Neural cell (in vitro differentiated cells): ENCODE measurements around the gene SNX32. TPM values are rescaled to one million over a fixed set of nuclear protein-coding genes. Genes with fewer than 3 reads are reported as not detected.
A peak's percentile ranks its signal among the peaks of the same experiment; 100 is the strongest.

Source experiments
- H2AFZ ChIP-seq: fragments of 200-600, 300-800 bp; sonication (generic), shearing (Covaris generic); 2 replicates; pipeline ENCODE4 v1.6.0; 2014; ENCODE audit warnings: low read depth, mild to moderate bottlenecking, antibody characterized with exemption, low read length, moderate library complexity
- H3F3A ChIP-seq: fragments of 200-600 bp; shearing (Covaris generic); 2 replicates; pipeline ENCODE4 v1.6.1; 2016; ENCODE audit warnings: mild to moderate bottlenecking, moderate library complexity, mixed read lengths, antibody characterized with exemption, low read length; ENCODE audit not compliant: insufficient read depth, poor library complexity, severe bottlenecking
- H3K27ac ChIP-seq: fragments of 200-600, 300-800 bp; sonication (generic), shearing (Covaris generic); 2 replicates; pipeline ENCODE4 v1.5.1; 2014; ENCODE audit warnings: mild to moderate bottlenecking, low read length, moderate library complexity
- H3K27me3 ChIP-seq: fragments of 300-800, 200-600 bp; sonication (generic), shearing (Covaris generic); 2 replicates; pipeline ENCODE4 v1.6.0; 2014; ENCODE audit warnings: mild to moderate bottlenecking, low read depth, low read length, moderate library complexity; ENCODE audit not compliant: insufficient read depth
- H3K36me3 ChIP-seq: fragments of 300-800, 200-600 bp; sonication (generic), shearing (Covaris generic); 2 replicates; pipeline ENCODE4 v1.5.1; 2014; ENCODE audit warnings: mild to moderate bottlenecking, antibody characterized with exemption, low read length, moderate library complexity; ENCODE audit not compliant: insufficient read depth
- H3K4me2 ChIP-seq: fragments of 300-800, 200-600 bp; sonication (generic), shearing (Covaris generic); 2 replicates; pipeline ENCODE4 v1.6.0; 2014; ENCODE audit warnings: mild to moderate bottlenecking, low read length
- H3K4me3 ChIP-seq: fragments of 300-800, 200-600 bp; sonication (generic), shearing (Covaris generic); 2 replicates; pipeline ENCODE4 v1.5.1; 2014; ENCODE audit warnings: mild to moderate bottlenecking, low read length, moderate library complexity
- H3K79me2 ChIP-seq: fragments of 200-600 bp; shearing (Covaris generic); replicated peaks from 2 replicates; pipeline ENCODE4 v1.6.0; 2014; ENCODE audit warnings: mild to moderate bottlenecking, low read length, moderate library complexity; ENCODE audit not compliant: insufficient read depth
- H3K9ac ChIP-seq: fragments of 300-800, 200-600 bp; sonication (generic), shearing (Covaris generic); 2 replicates; pipeline ENCODE4 v1.6.1; 2016; ENCODE audit warnings: mild to moderate bottlenecking, low read length, mixed read lengths
- H3K9me2 ChIP-seq: fragments of 200-600 bp; shearing (Covaris generic); 2 replicates; pipeline ENCODE4 v1.6.1; 2016; ENCODE audit warnings: mild to moderate bottlenecking, low read length, mixed read lengths; ENCODE audit not compliant: insufficient read depth
- H3K9me3 ChIP-seq: fragments of 200-600, 300-800 bp; sonication (generic), shearing (Covaris generic); 2 replicates; pipeline ENCODE4 v1.6.1; 2016; ENCODE audit warnings: mild to moderate bottlenecking, mixed run types, low read length, moderate library complexity, mixed read lengths
- H4K20me1 ChIP-seq: fragments of 200-600 bp; shearing (Covaris generic); 2 replicates; pipeline ENCODE4 v1.6.1; 2016; ENCODE audit warnings: mild to moderate bottlenecking, mixed run types; ENCODE audit not compliant: insufficient read depth
- EP300 ChIP-seq: fragments of 450-650 bp; conservative IDR thresholded peaks from 2 replicates; pipeline ENCODE4 v1.6.1; 2014; ENCODE audit warnings: antibody characterized with exemption, mild to moderate bottlenecking, moderate library complexity; ENCODE audit not compliant: poor library complexity, severe bottlenecking
- EZH2 ChIP-seq: fragments of 200-600, 300-800 bp; shearing (Covaris generic), sonication (generic); IDR thresholded peaks from 2 replicates; pipeline ENCODE4 v1.6.1; 2014; ENCODE audit warnings: antibody characterized with exemption, low read length, borderline replicate concordance, mild to moderate bottlenecking; ENCODE audit not compliant: insufficient read depth, poor library complexity, severe bottlenecking
- MXI1 ChIP-seq: fragments of 450-650 bp; conservative IDR thresholded peaks from 2 replicates; pipeline ENCODE4 v1.6.1; 2014; ENCODE audit warnings: antibody characterized with exemption, mild to moderate bottlenecking; ENCODE audit not compliant: poor library complexity, severe bottlenecking
- POLR2AphosphoS5 ChIP-seq: IDR thresholded peaks from 2 replicates; pipeline ENCODE4 v1.6.1; 2012
- RAD21 ChIP-seq: fragments of 450-650 bp; conservative IDR thresholded peaks from 2 replicates; pipeline ENCODE4 v1.6.1; 2014; ENCODE audit warnings: antibody characterized with exemption, mild to moderate bottlenecking, moderate library complexity
- REST ChIP-seq: IDR thresholded peaks from 2 replicates; pipeline ENCODE4 v1.6.1; 2012; ENCODE audit warnings: borderline replicate concordance
- SMC3 ChIP-seq: fragments of 450-650 bp; conservative IDR thresholded peaks from 2 replicates; pipeline ENCODE4 v1.6.1; 2014; ENCODE audit warnings: antibody characterized with exemption, mild to moderate bottlenecking, moderate library complexity; ENCODE audit not compliant: poor library complexity
- TAF1 ChIP-seq: IDR thresholded peaks from 2 replicates; pipeline ENCODE4 v1.6.1; 2012; ENCODE audit warnings: low read depth
- polyA plus RNA-seq: library from polyadenylated mRNA; depleted of rRNA; stranded (reverse); fragments of >200 nt; gene quantifications from 2 replicates; pipeline ENCODE4 v1.2.3, GENCODE V29; 2014
- TF ChIP-seq, protein P1 (sequence below): fragments of 450-650 bp; IDR thresholded peaks from 2 replicates; pipeline ENCODE4 v1.5.1; 2014; ENCODE audit warnings: antibody characterized with exemption, mild to moderate bottlenecking, moderate library complexity; ENCODE audit not compliant: poor library complexity, severe bottlenecking

The SNX32 gene
- polyA plus RNA-seq, 1 donor from 2014 or later = 16.0 TPM

GRCh38 chr11:65857853-65858680, 24.3 kb downstream of the SNX32 start, which contains the start of gene CFL1:
TSS of gene CFL1 (minus strand) at chr11:65858180. CDS start at chr11:65858099, 81 bp downstream.
- Histone ChIP-seq H3K27ac (peak within 1 kb of the TSS; percentile 99), H3K9me3 (no peaks in the 10 kb centered on the region), H3F3A (peaks cover 5% of the 10 kb centered on the region), H3K4me2 (peak within 1 kb of the TSS; percentile 91), H3K9ac (peak within 1 kb of the TSS; percentile 91), H3K27me3 (no peaks in the 10 kb centered on the region), H3K36me3 (peaks cover 5% of the 10 kb centered on the region), H3K9me2 (no peaks in the 10 kb centered on the region), H2AFZ (peak within 1 kb of the TSS; percentile 31), H3K79me2 (peaks cover 53% of the 10 kb centered on the region), H4K20me1 (peaks cover 44% of the 10 kb centered on the region), H3K4me3 (peak within 1 kb of the TSS; percentile 100)
- TF ChIP-seq, protein P1, sequence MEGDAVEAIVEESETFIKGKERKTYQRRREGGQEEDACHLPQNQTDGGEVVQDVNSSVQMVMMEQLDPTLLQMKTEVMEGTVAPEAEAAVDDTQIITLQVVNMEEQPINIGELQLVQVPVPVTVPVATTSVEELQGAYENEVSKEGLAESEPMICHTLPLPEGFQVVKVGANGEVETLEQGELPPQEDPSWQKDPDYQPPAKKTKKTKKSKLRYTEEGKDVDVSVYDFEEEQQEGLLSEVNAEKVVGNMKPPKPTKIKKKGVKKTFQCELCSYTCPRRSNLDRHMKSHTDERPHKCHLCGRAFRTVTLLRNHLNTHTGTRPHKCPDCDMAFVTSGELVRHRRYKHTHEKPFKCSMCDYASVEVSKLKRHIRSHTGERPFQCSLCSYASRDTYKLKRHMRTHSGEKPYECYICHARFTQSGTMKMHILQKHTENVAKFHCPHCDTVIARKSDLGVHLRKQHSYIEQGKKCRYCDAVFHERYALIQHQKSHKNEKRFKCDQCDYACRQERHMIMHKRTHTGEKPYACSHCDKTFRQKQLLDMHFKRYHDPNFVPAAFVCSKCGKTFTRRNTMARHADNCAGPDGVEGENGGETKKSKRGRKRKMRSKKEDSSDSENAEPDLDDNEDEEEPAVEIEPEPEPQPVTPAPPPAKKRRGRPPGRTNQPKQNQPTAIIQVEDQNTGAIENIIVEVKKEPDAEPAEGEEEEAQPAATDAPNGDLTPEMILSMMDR = no peak
- TF ChIP-seq REST (peak; percentile 85), POLR2AphosphoS5 (peak; percentile 99), MXI1 (peak; percentile 48), TAF1 (peak; percentile 92), SMC3 (peak; percentile 26), RAD21 (peak; percentile 28), EP300 (peak; percentile 73), EZH2 (no peak)

DNA sequence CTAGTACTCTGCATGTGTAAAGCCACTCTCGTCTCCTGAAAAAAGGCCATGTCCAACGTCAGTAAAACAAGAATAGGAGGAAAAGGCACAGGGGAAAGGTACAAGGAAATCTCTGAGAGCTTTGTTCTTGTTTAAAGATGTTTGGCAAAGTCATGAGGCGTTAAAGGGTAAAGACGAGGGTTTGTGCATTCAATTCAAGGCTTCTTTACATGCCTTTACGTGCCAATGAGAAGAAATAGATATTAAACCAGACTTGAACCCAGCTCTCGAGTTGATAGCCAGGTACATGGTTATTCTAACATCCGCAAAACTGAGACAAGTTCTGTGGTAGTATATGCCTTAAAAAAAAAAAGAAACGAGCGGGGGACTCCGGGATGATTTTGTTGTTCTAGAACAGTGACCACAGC, 24.9 kb downstream of the SNX32 start:
- Histone ChIP-seq H3K4me2 (peak overlapping the region; percentile 91), H3K9me2 (no peaks in the 10 kb centered on the region), H3K36me3 (peaks cover 5% of the 10 kb centered on the region), H3K27ac (peak overlapping the region; percentile 99), H3K4me3 (peak overlapping the region; percentile 100), H3K27me3 (no peaks in the 10 kb centered on the region), H3K79me2 (peaks cover 53% of the 10 kb centered on the region), H4K20me1 (peaks cover 38% of the 10 kb centered on the region), H2AFZ (peak overlapping the region; percentile 16), H3K9ac (peak overlapping the region; percentile 91), H3K9me3 (no peaks in the 10 kb centered on the region), H3F3A (peaks cover 5% of the 10 kb centered on the region)
- TF ChIP-seq SMC3 (no peak), TAF1 (no peak), REST (peak; percentile 3), EZH2 (no peak), POLR2AphosphoS5 (no peak), EP300 (no peak)
- TF ChIP-seq, protein P1 = no peak
